Aorta (tissue), 5 donors: ENCODE results near the gene TBC1D8. TPM values are rescaled to one million over a fixed set of nuclear protein-coding genes. Genes with fewer than 3 reads are reported as not detected.

Experiments used
- ATAC-seq: fragments of 200-7000 bp; cut with Tn5 transposase; one replicate; pipeline ENCODE4 v1.9.1; 2022; ENCODE audit warnings: moderate library complexity; ENCODE audit not compliant: low FRiP score
- DNase-seq, 2 donors: peaks; one replicate each; pipeline ENCODE4 v3.0.0-alpha.2; 2020
- H3K27ac ChIP-seq, 2 donors: one replicate each; pipeline ENCODE4 v1.5.1; 2013; ENCODE audit warnings: low read length in 2 of 2, mild to moderate bottlenecking in 2 of 2, moderate library complexity in 2 of 2, control low read depth in 1 of 2, inconsistent platforms in 1 of 2, low read depth in 1 of 2
- H3K27me3 ChIP-seq, 2 donors: one replicate each; pipeline ENCODE4 v1.6.1; 2013; ENCODE audit warnings: control low read depth in 1 of 2, low read length in 1 of 2, mild to moderate bottlenecking in 1 of 2, moderate library complexity in 1 of 2; ENCODE audit not compliant: insufficient read depth in 2 of 2, control insufficient read depth in 1 of 2
- H3K36me3 ChIP-seq, 2 donors: one replicate each; pipeline ENCODE4 v1.6.1; 2013; ENCODE audit warnings: control low read depth in 1 of 2, low read length in 1 of 2, mild to moderate bottlenecking in 1 of 2; ENCODE audit not compliant: insufficient read depth in 2 of 2, control insufficient read depth in 1 of 2
- H3K4me1 ChIP-seq, 2 donors: one replicate each; pipeline ENCODE4 v1.6.1; 2013; ENCODE audit warnings: low read length in 2 of 2, control low read depth in 1 of 2, mild to moderate bottlenecking in 1 of 2, moderate library complexity in 1 of 2; ENCODE audit not compliant: insufficient read depth in 2 of 2, control insufficient read depth in 1 of 2
- H3K4me3 ChIP-seq, 2 donors: one replicate each; pipeline ENCODE4 v1.5.1; 2013; ENCODE audit warnings: low read length in 2 of 2, control low read depth in 1 of 2, mild to moderate bottlenecking in 1 of 2
- H3K9me3 ChIP-seq: one replicate; pipeline ENCODE4 v1.6.1; 2013; ENCODE audit warnings: mild to moderate bottlenecking, low read length; ENCODE audit not compliant: control insufficient read depth
- WGBS, 2 donors: extraction: QIAGEN DNeasy Blood & Tissue Kit; methylation state at CpG; one replicate each; pipeline ENCODE4 v1.1.7; 2013; 5-methylcytosine and 5-hydroxymethylcytosine counted together
- intact Hi-C, 2 donors: fragments of 100-400 bp; cut with DNase I; formaldehyde crosslinking; loops; one replicate each; pipeline versions ENCODE4 v1.14.2 to v1.15.0; 2022
- polyA plus RNA-seq, 2 donors: library from polyadenylated mRNA; stranded (reverse); fragments of 200-250 nt; gene quantifications; one replicate each; pipeline ENCODE4 v1.2.3, GENCODE V29; 2013
- total RNA-seq, 2 donors: library from RNA; stranded (reverse); fragmentation: NEBNext Ultra II Directional; extraction: Animal tissue kit (Norgen Biotek cat#: 25700); gene quantifications; one replicate each; pipeline ENCODE4 v1.2.1, GENCODE V29; 2021
- donor health status: healthy with polysubstance abuse.
- donor health status: Bipolar disorder and iron deficiency.
- donor health status: DM: no; HTN: no; CAD: no.
- donor health status: DM: no; HTN: no; CAD: no.
- donor health status: DM: yes; HTN: yes; CAD: no.

TBC1D8 gene
- total and polyA plus RNA-seq, 4 donors: 7.8 to 28.8 (median 23.4) TPM

DNA sequence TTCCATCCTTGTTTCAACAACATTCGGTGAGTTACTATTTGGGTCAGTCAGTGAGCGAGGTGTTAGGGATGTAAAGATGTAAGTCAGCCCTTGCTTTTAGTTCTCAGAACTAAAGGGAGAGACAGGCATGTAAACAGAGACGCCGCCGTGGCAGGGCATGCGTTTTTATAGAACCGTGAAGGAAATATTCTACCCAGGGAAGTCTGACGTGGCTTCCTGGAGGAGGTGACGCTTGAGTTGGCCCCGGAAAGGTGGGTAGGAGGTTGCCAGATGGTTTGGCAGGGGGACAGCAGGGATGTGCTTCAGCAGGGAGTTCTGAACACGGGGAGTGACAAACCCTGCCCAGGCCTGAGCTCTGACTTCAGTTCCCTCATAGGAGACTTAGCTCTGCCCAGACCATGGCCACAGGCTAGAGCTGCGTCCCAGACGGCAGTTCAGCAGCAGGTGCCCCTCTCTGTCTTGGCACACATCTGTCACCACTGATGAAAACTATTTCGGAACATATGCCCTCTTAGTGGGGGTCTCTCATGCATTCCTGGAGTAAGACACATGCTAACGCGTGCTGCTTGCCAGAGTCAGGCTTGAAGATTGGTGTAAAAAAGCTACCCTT, 172.5 kb downstream of the TBC1D8 start:
- H3K9me3 ChIP-seq: no peaks in the 10 kb centered on the region
- ATAC-seq (peak; percentile 78), DNase-seq (peak; percentile 89 to 93)
- H3K4me1 ChIP-seq: no peaks in the 10 kb centered on the region
- no peak overlapping the region for H3K4me3 ChIP-seq
- peak overlapping the region; percentile 33 to 89 for H3K27ac ChIP-seq
- H3K36me3 ChIP-seq: peaks cover 0 to 3% of the 10 kb centered on the region in 2 donors
- H3K27me3 ChIP-seq: no peaks in the 10 kb centered on the region
- 4 to 8% methylated on average over 16 of the region's 16 CpGs for WGBS, 2 donors
- intact Hi-C loops: loop anchor here (2.0 to 5.0 kb wide), 2 partner anchors 156 to 160 kb away; partner anchors contain the start of gene NPAS2 (in 1 of the 2)

- ATAC-seq (no peak), DNase-seq (peak in 1 of 2 donors; percentile 56)
- Histone ChIP-seq H3K4me3 (no peak overlapping the region), H3K27me3 (no peaks in the 10 kb centered on the region), H3K9me3 (no peaks in the 10 kb centered on the region), H3K4me1 (no peaks in the 10 kb centered on the region), H3K27ac (peak overlapping the region; percentile 47 to 72), H3K36me3 (peaks cover 0 to 3% of the 10 kb centered on the region in 2 donors)
- 87% methylated on average over 12 of the region's 12 CpGs for WGBS, 2 donors
- intact Hi-C loops: loop anchor here in 1 of 2 donors (5.0 kb wide), 1 partner anchor 155 kb away; the partner anchor contains the start of gene NPAS2
Observed at GRCh38 chr2:100977511-100977910, 173.7 kb downstream of the TBC1D8 start.

DNA sequence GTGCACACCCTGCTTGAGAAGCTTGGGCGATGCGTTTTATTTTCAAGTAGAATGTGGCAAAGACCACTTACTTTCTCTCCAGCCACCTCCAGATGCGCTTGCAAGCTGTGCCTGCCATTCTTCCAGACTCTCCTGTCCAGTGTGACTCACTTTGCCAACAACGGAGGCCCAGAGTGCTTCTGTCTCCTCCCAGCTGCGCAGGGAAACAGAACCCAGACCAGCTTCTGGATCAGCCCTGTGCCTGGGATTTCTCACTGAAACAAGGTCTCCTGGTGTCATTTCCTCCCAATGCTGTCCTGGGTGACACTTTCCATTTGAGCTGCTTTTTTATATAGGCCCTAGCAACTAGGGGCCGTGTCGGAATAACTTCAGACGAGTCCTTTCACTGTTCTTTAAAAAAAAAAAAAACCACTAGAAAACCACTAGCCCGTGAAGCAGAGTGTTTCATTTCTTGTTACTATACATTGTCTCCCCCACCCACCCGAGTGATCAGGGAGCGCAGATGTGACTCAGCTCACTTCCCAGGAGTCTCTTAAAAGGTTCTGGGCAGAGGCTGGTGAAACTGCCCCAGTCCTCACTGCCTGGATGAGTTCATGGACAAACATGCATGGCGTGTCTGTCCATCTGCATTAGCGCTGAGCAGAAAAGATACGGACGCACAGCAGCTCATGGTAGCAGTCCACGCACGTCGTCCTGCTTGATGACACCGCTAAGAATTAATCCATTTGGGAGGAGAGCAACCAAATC, 174.4 kb downstream of the TBC1D8 start:
- peak overlapping the region in 1 of 2 donors; percentile 1 for H3K27ac ChIP-seq
- intact Hi-C loops: loop anchor here in 1 of 2 donors (5.0 kb wide), 1 partner anchor 155 kb away; the partner anchor contains the start of gene NPAS2

GRCh38 chr2:100976061-100976460, 175.1 kb downstream of the TBC1D8 start:
- DNase-seq (peak in 1 of 2 donors; percentile 40), ATAC-seq (no peak)
- H3K9me3 ChIP-seq: no peaks in the 10 kb centered on the region
- H3K4me3 ChIP-seq: no peak overlapping the region
- no peaks in the 10 kb centered on the region for H3K27me3 ChIP-seq
- H3K4me1 ChIP-seq: no peaks in the 10 kb centered on the region
- intact Hi-C loops: loop anchor here in 1 of 2 donors (5.0 kb wide), 1 partner anchor 154 kb away; the partner anchor contains the start of gene NPAS2
- 82 to 88% methylated on average over 6 of the region's 6 CpGs for WGBS, 2 donors
- H3K36me3 ChIP-seq: peaks cover 0 to 3% of the 10 kb centered on the region in 2 donors
- no peak overlapping the region for H3K27ac ChIP-seq

More for the DNA sequence above, 174.4 kb downstream of the TBC1D8 start:
- H3K4me3 ChIP-seq: no peak overlapping the region
- H3K27me3 ChIP-seq: no peaks in the 10 kb centered on the region
- WGBS, 2 donors: 84 to 86% methylated on average over 19 of the region's 19 CpGs
- no peak for ATAC-seq
- H3K4me1 ChIP-seq: no peaks in the 10 kb centered on the region
- peak in 1 of 2 donors; percentile 26 for DNase-seq
- no peaks in the 10 kb centered on the region for H3K9me3 ChIP-seq
- H3K36me3 ChIP-seq: peaks cover 0 to 3% of the 10 kb centered on the region in 2 donors

DNA sequence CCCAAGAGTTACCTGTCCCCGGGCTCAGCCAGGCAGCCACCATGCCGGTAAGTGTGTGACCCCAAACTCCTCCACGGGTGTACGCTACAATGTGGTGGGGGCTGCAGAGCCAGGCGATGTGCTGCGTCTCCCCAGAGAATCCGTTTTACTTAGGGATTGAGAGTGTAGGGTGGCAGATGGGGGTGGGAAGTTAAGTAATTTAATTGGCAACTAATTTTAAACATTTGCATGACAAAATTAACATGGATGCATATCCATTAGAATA, 175.7 kb downstream of the TBC1D8 start:
- DNase-seq: peak in 1 of 2 donors; percentile 62
- Histone ChIP-seq H3K9me3 (no peaks in the 10 kb centered on the region), H3K27me3 (no peaks in the 10 kb centered on the region), H3K4me1 (no peaks in the 10 kb centered on the region), H3K36me3 (peaks cover 0 to 3% of the 10 kb centered on the region in 2 donors), H3K4me3 (no peak overlapping the region), H3K27ac (no peak overlapping the region)
- intact Hi-C loops: loop anchor here in 1 of 2 donors (5.0 kb wide), 1 partner anchor 153 kb away; the partner anchor contains the start of gene NPAS2
- 93 to 94% methylated on average over 7 of the region's 7 CpGs for WGBS, 2 donors
- no peak for ATAC-seq

GRCh38 chr2:100974712-100975520, 176.3 kb downstream of the TBC1D8 start:
- intact Hi-C loops: loop anchor here in 1 of 2 donors (5.0 kb wide), 1 partner anchor 153 kb away; the partner anchor contains the start of gene NPAS2
- H3K27ac ChIP-seq: no peak overlapping the region
- no peaks in the 10 kb centered on the region for H3K4me1 ChIP-seq
- H3K9me3 ChIP-seq: no peaks in the 10 kb centered on the region
- peak in 1 of 2 donors; percentile 27 for DNase-seq
- WGBS, 2 donors: 90 to 91% methylated on average over 22 of the region's 22 CpGs
- H3K4me3 ChIP-seq: no peak overlapping the region
- ATAC-seq: no peak
- H3K27me3 ChIP-seq: no peaks in the 10 kb centered on the region
- peaks cover 1 to 3% of the 10 kb centered on the region in 2 donors for H3K36me3 ChIP-seq

GRCh38 chr2:100972452-100972851, 178.7 kb downstream of the TBC1D8 start:
- 86 to 87% methylated on average over 7 of the region's 7 CpGs for WGBS, 2 donors
- intact Hi-C loops: no loop called here

DNA sequence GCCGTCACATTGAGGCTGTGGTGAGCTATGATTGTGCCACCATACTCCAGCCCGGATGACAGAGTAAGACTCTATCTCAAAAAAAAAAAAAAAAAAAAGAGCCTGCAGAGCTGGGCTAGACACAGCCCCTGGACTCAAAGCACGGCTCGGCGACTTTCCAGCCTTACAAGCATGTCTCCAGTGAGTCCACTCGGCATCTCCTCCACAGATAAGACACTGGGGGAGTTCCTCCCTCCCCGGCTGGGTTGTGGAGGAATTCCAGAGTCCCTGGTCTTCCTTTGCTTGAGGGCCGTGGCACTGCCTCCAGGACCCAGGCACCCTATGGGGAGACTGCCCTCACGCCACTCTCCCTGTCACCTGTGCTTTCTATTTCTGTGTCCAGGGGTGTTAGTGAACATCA, 180.0 kb downstream of the TBC1D8 start:
- no peak for ATAC-seq
- intact Hi-C loops: no loop called here
- Histone ChIP-seq H3K27ac (no peak overlapping the region), H3K9me3 (no peaks in the 10 kb centered on the region), H3K4me1 (no peaks in the 10 kb centered on the region), H3K4me3 (no peak overlapping the region), H3K27me3 (no peaks in the 10 kb centered on the region), H3K36me3 (peaks cover 3 to 7% of the 10 kb centered on the region in 2 donors)
- DNase-seq: peak in 1 of 2 donors; percentile 68
- WGBS, 2 donors: 88 to 92% methylated on average over 9 of the region's 9 CpGs

More at GRCh38 chr2:100972452-100972851, 178.7 kb downstream of the TBC1D8 start:
- Histone ChIP-seq H3K27me3 (no peaks in the 10 kb centered on the region), H3K36me3 (peaks cover 3 to 7% of the 10 kb centered on the region in 2 donors), H3K4me3 (no peak overlapping the region), H3K4me1 (no peaks in the 10 kb centered on the region), H3K9me3 (no peaks in the 10 kb centered on the region), H3K27ac (no peak overlapping the region)
- peak in 1 of 2 donors; percentile 8 for DNase-seq
- ATAC-seq: no peak
